Measurements from ENCODE around the gene EIF1B. TPM values are rescaled to one million over a fixed set of nuclear protein-coding genes. Genes with fewer than 3 reads are reported as not detected.

Gene EIF1B
- total RNA-seq, 2 donors from 2014 or later, result 67.4 to 83.8 TPM

- no peak overlapping the region for H3K27ac ChIP-seq (ENCODE audit: low read depth, low read length)
- no peak for DNase-seq
- Mint-ChIP-seq H3K4me3 (no peak overlapping the region), H3K36me3 (ENCODE audit: low read depth) (no peaks in the 10 kb centered on the region), H3K27ac (no peak overlapping the region), H3K4me1 (no peaks in the 10 kb centered on the region), H3K27me3 (ENCODE audit: insufficient read depth) (no peaks in the 10 kb centered on the region), H3K9me3 (peaks cover 10% of the 10 kb centered on the region)
- peaks cover 17% of the 10 kb centered on the region for H3K9me3 ChIP-seq (ENCODE audit: control insufficient read depth, low read length)
- WGBS, 2 experiments (ENCODE audit: insufficient coverage in 1 of 2, insufficient read length in 1 of 2), result 89 to 97% methylated on average over 1 to 3 of the region's 3 CpGs
- no peaks in the 10 kb centered on the region for H3K27me3 ChIP-seq (ENCODE audit: control insufficient read depth, insufficient read depth, low read length, poor library complexity, severe bottlenecking)
- TF ChIP-seq, protein P1, sequence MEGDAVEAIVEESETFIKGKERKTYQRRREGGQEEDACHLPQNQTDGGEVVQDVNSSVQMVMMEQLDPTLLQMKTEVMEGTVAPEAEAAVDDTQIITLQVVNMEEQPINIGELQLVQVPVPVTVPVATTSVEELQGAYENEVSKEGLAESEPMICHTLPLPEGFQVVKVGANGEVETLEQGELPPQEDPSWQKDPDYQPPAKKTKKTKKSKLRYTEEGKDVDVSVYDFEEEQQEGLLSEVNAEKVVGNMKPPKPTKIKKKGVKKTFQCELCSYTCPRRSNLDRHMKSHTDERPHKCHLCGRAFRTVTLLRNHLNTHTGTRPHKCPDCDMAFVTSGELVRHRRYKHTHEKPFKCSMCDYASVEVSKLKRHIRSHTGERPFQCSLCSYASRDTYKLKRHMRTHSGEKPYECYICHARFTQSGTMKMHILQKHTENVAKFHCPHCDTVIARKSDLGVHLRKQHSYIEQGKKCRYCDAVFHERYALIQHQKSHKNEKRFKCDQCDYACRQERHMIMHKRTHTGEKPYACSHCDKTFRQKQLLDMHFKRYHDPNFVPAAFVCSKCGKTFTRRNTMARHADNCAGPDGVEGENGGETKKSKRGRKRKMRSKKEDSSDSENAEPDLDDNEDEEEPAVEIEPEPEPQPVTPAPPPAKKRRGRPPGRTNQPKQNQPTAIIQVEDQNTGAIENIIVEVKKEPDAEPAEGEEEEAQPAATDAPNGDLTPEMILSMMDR (conservative IDR thresholded peaks at IDR 0.05), result no peak
- no peaks in the 10 kb centered on the region for H3K4me1 ChIP-seq (ENCODE audit: control insufficient read depth, insufficient read depth, low read length)
- H3K4me3 ChIP-seq (ENCODE audit: low read length), result no peak overlapping the region
- no peak overlapping the region for H3K9ac ChIP-seq (ENCODE audit: extremely low read depth, low read length, poor library complexity, severe bottlenecking)
- H3K36me3 ChIP-seq (ENCODE audit: control insufficient read depth, insufficient read depth, low read length), result no peaks in the 10 kb centered on the region
Observed at GRCh38 chr3:40299721-40300335, 9.7 kb upstream of the EIF1B start.

GRCh38 chr3:40302784-40303183 is 6.7 kb upstream of the EIF1B start:
- 100% methylated on average over 1 of the region's 1 CpG; no CpG with 5 or more reads in 1 of the 2 experiments for WGBS, 2 experiments (ENCODE audit: insufficient coverage in 1 of 2, insufficient read length in 1 of 2)
- Mint-ChIP-seq H3K27me3 (ENCODE audit: insufficient read depth) (no peaks in the 10 kb centered on the region), H3K4me1 (no peaks in the 10 kb centered on the region), H3K9me3 (peaks cover 10% of the 10 kb centered on the region), H3K27ac (no peak overlapping the region), H3K4me3 (no peak overlapping the region), H3K36me3 (ENCODE audit: low read depth) (no peaks in the 10 kb centered on the region)
- TF ChIP-seq, protein P1 (conservative IDR thresholded peaks at IDR 0.05), result no peak
- DNase-seq, result no peak
- H3K27ac ChIP-seq (ENCODE audit: low read depth, low read length), result no peak overlapping the region
- no peak overlapping the region for H3K9ac ChIP-seq (ENCODE audit: extremely low read depth, low read length, poor library complexity, severe bottlenecking)
- no peaks in the 10 kb centered on the region for H3K36me3 ChIP-seq (ENCODE audit: control insufficient read depth, insufficient read depth, low read length)
- no peaks in the 10 kb centered on the region for H3K4me1 ChIP-seq (ENCODE audit: control insufficient read depth, insufficient read depth, low read length)
- no peaks in the 10 kb centered on the region for H3K27me3 ChIP-seq (ENCODE audit: control insufficient read depth, insufficient read depth, low read length, poor library complexity, severe bottlenecking)
- H3K4me3 ChIP-seq (ENCODE audit: low read length), result no peak overlapping the region
- peaks cover 17% of the 10 kb centered on the region for H3K9me3 ChIP-seq (ENCODE audit: control insufficient read depth, low read length)

DNA sequence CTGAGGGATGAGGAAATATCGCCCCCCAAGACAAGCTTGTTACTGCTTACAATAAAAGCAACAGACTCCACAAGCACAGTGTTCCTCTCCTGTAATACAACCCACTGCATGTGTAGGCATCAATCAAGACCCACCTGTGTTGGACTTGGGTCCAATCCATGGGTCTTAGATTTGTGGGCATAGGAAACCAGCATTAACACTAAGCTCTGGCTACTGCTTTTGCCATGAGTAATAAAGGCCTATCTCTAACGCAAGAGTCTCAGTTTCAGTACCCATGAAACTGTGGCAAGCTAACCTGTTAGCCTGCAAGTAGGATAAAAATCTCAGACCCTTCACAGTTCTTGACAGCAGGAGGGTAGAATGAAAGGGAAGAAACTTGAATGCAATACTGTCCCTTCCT is 5.2 kb upstream of the EIF1B start:
- 86 to 89% methylated on average over 1 to 2 of the region's 2 CpGs for WGBS, 2 experiments (ENCODE audit: insufficient coverage in 1 of 2, insufficient read length in 1 of 2)
- Mint-ChIP-seq H3K27me3 (ENCODE audit: insufficient read depth) (no peaks in the 10 kb centered on the region), H3K27ac (no peak overlapping the region)

More for the DNA sequence above, 5.2 kb upstream of the EIF1B start:
- Mint-ChIP-seq H3K4me3 (no peak overlapping the region), H3K36me3 (ENCODE audit: low read depth) (no peaks in the 10 kb centered on the region), H3K4me1 (peaks cover 5% of the 10 kb centered on the region), H3K9me3 (peaks cover 10% of the 10 kb centered on the region)
- no peaks in the 10 kb centered on the region for H3K27me3 ChIP-seq (ENCODE audit: control insufficient read depth, insufficient read depth, low read length, poor library complexity, severe bottlenecking)
- H3K4me1 ChIP-seq (ENCODE audit: control insufficient read depth, insufficient read depth, low read length), result no peaks in the 10 kb centered on the region
- H3K4me3 ChIP-seq (ENCODE audit: low read length), result no peak overlapping the region
- H3K36me3 ChIP-seq (ENCODE audit: control insufficient read depth, insufficient read depth, low read length), result no peaks in the 10 kb centered on the region
- no peak for DNase-seq
- H3K9ac ChIP-seq (ENCODE audit: extremely low read depth, low read length, poor library complexity, severe bottlenecking), result no peak overlapping the region
- H3K27ac ChIP-seq (ENCODE audit: low read depth, low read length), result no peak overlapping the region
- peaks cover 17% of the 10 kb centered on the region for H3K9me3 ChIP-seq (ENCODE audit: control insufficient read depth, low read length)
- TF ChIP-seq, protein P1 (conservative IDR thresholded peaks at IDR 0.05), result no peak
